Endothelial cell of umbilical vein (primary cell): ENCODE results near the gene CCDC106. TPM values are rescaled to one million over a fixed set of nuclear protein-coding genes. Genes with fewer than 3 reads are reported as not detected.

Experiments used
- BruUV-seq: library from RNA; stranded (reverse); fragments of 400-500 nt; replicated peaks from 2 replicates; lab custom pipeline; 2021; lab: Mats Ljungman, UMichigan
- CTCF ChIA-PET: fragments of 300-600, 350-600 bp; sonication (Branson Sonifier 250); formaldehyde crosslinking; loops from one replicate; lab custom pipeline; 2021; ENCODE audit warnings: antibody characterized with exemption, inconsistent platforms; lab: Charles Lee
- POLR2A ChIA-PET: fragments of 300-600, 350-600 bp; sonication (Branson Sonifier 250); formaldehyde crosslinking; loops from one replicate; lab custom pipeline; 2021; ENCODE audit warnings: antibody characterized with exemption, inconsistent platforms; lab: Charles Lee
- DNase-seq: peaks from one replicate; pipeline ENCODE4 v3.0.0-alpha.2; 2011; ENCODE audit warnings: low read depth, low spot score
- FAIRE-seq: peaks from 2 replicates; lab custom pipeline; 2011; peaks lifted over from hg19 to GRCh38; lab: Jason Lieb, UNC
- H2AFZ ChIP-seq: 2 replicates; pipeline ENCODE4 v1.6.0; 2012; ENCODE audit warnings: low read depth, low read length, control low read depth, inconsistent platforms
- H3K27ac ChIP-seq: 2 replicates; pipeline ENCODE4 v1.5.1; 2011; ENCODE audit warnings: low read depth, mild to moderate bottlenecking, control low read depth, low read length, moderate library complexity; ENCODE audit not compliant: insufficient read depth
- H3K27me3 ChIP-seq, 2 experiments: 2 replicates each; pipeline versions ENCODE4 v1.6.0 to v1.6.1; 2011; ENCODE audit warnings: low read length in 2 of 2, mixed read lengths in 1 of 2; ENCODE audit not compliant: control insufficient read depth in 2 of 2, insufficient read depth in 2 of 2
- H3K36me3 ChIP-seq, 2 experiments: 2 replicates in 1 of 2; 3 replicates in 1 of 2; pipeline ENCODE4 v1.5.1; 2011; ENCODE audit warnings: low read length in 2 of 2, mild to moderate bottlenecking in 1 of 2, moderate library complexity in 1 of 2; ENCODE audit not compliant: control insufficient read depth in 2 of 2, insufficient read depth in 2 of 2; ENCODE audit errors: extremely low read depth in 1 of 2
- H3K4me1 ChIP-seq: 3 replicates; pipeline ENCODE4 v1.5.1; 2011; ENCODE audit warnings: mild to moderate bottlenecking, low read length; ENCODE audit not compliant: control insufficient read depth, insufficient read depth; ENCODE audit errors: extremely low read depth
- H3K4me2 ChIP-seq: 2 replicates; pipeline ENCODE4 v1.6.1; 2011; ENCODE audit warnings: low read length, control low read depth, mixed read lengths; ENCODE audit not compliant: insufficient read depth
- H3K4me3 ChIP-seq, 3 experiments: fragments of 200-600 bp in 1 of 3; sonication (generic), shearing (Covaris generic) in 1 of 3; replicated peaks in 1 of 3; 2 replicates each; pipeline ENCODE4 v1.5.1; 2011 to 2016; ENCODE audit warnings: control low read depth in 3 of 3, low read length in 3 of 3, mild to moderate bottlenecking in 2 of 3, inconsistent platforms in 1 of 3, low read depth in 1 of 3, moderate library complexity in 1 of 3; ENCODE audit not compliant: insufficient read depth in 1 of 3
- H3K79me2 ChIP-seq: 2 replicates; pipeline ENCODE4 v1.6.0; 2012; ENCODE audit warnings: low read length, inconsistent platforms; ENCODE audit not compliant: control insufficient read depth, insufficient read depth
- H3K9ac ChIP-seq: replicated peaks from 2 replicates; pipeline ENCODE3; 2011; ENCODE audit warnings: low read length, control low read depth; ENCODE audit not compliant: insufficient read depth; ENCODE audit errors: extremely low read depth
- H3K9me1 ChIP-seq: replicated peaks from 3 replicates; pipeline ENCODE4 v1.6.0; 2011; ENCODE audit warnings: mild to moderate bottlenecking, low read length; ENCODE audit not compliant: control insufficient read depth, insufficient read depth; ENCODE audit errors: extremely low read depth
- H3K9me3 ChIP-seq: replicated peaks from 2 replicates; pipeline ENCODE4 v1.5.1; 2012; ENCODE audit warnings: low read length, inconsistent platforms; ENCODE audit not compliant: control insufficient read depth, insufficient read depth
- H4K20me1 ChIP-seq: replicated peaks from 2 replicates; pipeline ENCODE3; 2011; ENCODE audit warnings: mild to moderate bottlenecking, low read length; ENCODE audit not compliant: control insufficient read depth, insufficient read depth; ENCODE audit errors: extremely low read depth
- CTCF ChIP-seq, 2 donors: IDR thresholded peaks; 1 replicate in 1 of 2; 2 replicates in 1 of 2; pipeline ENCODE4 v1.5.1; 2011; ENCODE audit warnings: low read length in 2 of 2, mild to moderate bottlenecking in 2 of 2, moderate library complexity in 2 of 2, control low read depth in 1 of 2, inconsistent platforms in 1 of 2, low read depth in 1 of 2; ENCODE audit not compliant: insufficient read depth in 1 of 2; ENCODE audit errors: extremely low read depth in 1 of 2
- EZH2 ChIP-seq: IDR thresholded peaks from 2 replicates; pipeline ENCODE4 v1.6.1; 2012; ENCODE audit warnings: borderline replicate concordance, low read depth, mild to moderate bottlenecking, moderate library complexity, low read length, inconsistent platforms; ENCODE audit not compliant: severe bottlenecking
- FOS ChIP-seq: IDR thresholded peaks from 2 replicates; pipeline ENCODE4 v1.6.1; 2011; ENCODE audit warnings: mild to moderate bottlenecking, low read length, moderate library complexity, borderline replicate concordance; ENCODE audit not compliant: insufficient read depth
- GATA2 ChIP-seq: IDR thresholded peaks from 2 replicates; pipeline ENCODE4 v1.7.0; 2011; ENCODE audit warnings: low read depth, mild to moderate bottlenecking, moderate library complexity, mixed read lengths, low read length; ENCODE audit not compliant: insufficient read length, insufficient read depth
- JUN ChIP-seq: IDR thresholded peaks from 2 replicates; pipeline ENCODE4 v1.6.1; 2011; ENCODE audit warnings: borderline replicate concordance, low read depth; ENCODE audit not compliant: insufficient read length, insufficient read depth
- MAX ChIP-seq: IDR thresholded peaks from 2 replicates; pipeline ENCODE4 v1.6.1; 2011; ENCODE audit not compliant: insufficient read depth, insufficient read length
- MYC ChIP-seq: IDR thresholded peaks from one replicate; pipeline ENCODE4 v1.6.1; 2011; ENCODE audit warnings: mild to moderate bottlenecking, low read depth, low read length
- POLR2A ChIP-seq: IDR thresholded peaks from 2 replicates; pipeline ENCODE4 v1.6.1; 2012; ENCODE audit warnings: low read depth, mild to moderate bottlenecking, control low read depth, low read length
- POLR2AphosphoS5 ChIP-seq: IDR thresholded peaks from 2 replicates; pipeline ENCODE4 v1.6.1; 2012; ENCODE audit warnings: low read depth, mild to moderate bottlenecking, control low read depth, low read length, moderate library complexity; ENCODE audit not compliant: insufficient read depth
- dilution Hi-C: fragments of 300-500 bp; cut with MboI; formaldehyde crosslinking; loops from one replicate; pipeline ENCODE4 v1.15.0; 2019; ENCODE audit warnings: low sequenced_read_pairs; ENCODE audit not compliant: extremely low pct_ligation_motif_present
- intact Hi-C: fragments of 100-400 bp; cut with micrococcal nuclease; formaldehyde crosslinking; loops from one replicate; pipeline ENCODE4 v1.10.0; 2022
- polyA plus RNA-seq, 4 experiments: library from polyadenylated mRNA; depleted of rRNA in 3 of 4; stranded (reverse) in 3 of 4; unstranded in 1 of 4; fragments of >200 nt; gene quantifications; 2 replicates each; pipeline versions ENCODE4 v1.2.1 to v1.2.3, GENCODE V29; 2011 to 2012; ENCODE audit warnings: missing spikeins in 1 of 4
- total RNA-seq: library from RNA; stranded (reverse); gene quantifications from 2 replicates; pipeline ENCODE4 v1.2.3, GENCODE V29; 2021

CCDC106 gene
- total and polyA plus RNA-seq, 2 donors (not counting 3 experiments of a cell fraction or from before 2014, with no cell fraction given) = 11.8 to 12.0 TPM

GRCh38 chr19:55680339-55681130, 32.5 kb downstream of the CCDC106 start:
- Histone ChIP-seq H3K9me1 (no peaks in the 10 kb centered on the region), H3K27ac (no peak overlapping the region), H4K20me1 (no peaks in the 10 kb centered on the region), H3K9ac (no peak overlapping the region), H3K36me3 (peaks cover 9 to 37% of the 10 kb centered on the region in 2 experiments), H3K79me2 (peaks cover 83% of the 10 kb centered on the region), H3K27me3 (no peaks in the 10 kb centered on the region), H3K4me1 (peaks cover 36% of the 10 kb centered on the region), H3K4me2 (no peak overlapping the region), H3K4me3 (no peak overlapping the region), H3K9me3 (no peaks in the 10 kb centered on the region), H2AFZ (no peak overlapping the region)
- no TSS peak for BruUV-seq
- TF ChIP-seq JUN (no peak), GATA2 (no peak), CTCF (IDR thresholded peaks at IDR 0.05; ENCODE audit: extremely low read depth in 1 of 2, insufficient read depth in 1 of 2, low read depth in 1 of 2, low read length in 2 of 2) (no peak), MAX (no peak), MYC (no peak), POLR2A (no peak), EZH2 (no peak), POLR2AphosphoS5 (no peak), FOS (no peak)
- intact Hi-C loops = no loop called here
- CTCF ChIA-PET = no interaction called here
- POLR2A ChIA-PET = no interaction called here
- dilution Hi-C loops = no loop called here
- DNase-seq (no peak), FAIRE-seq (no peak)
